NCI-H1417 treated with DMSO at 0.1 percent for 48 hours (cell line): ENCODE data around the gene VASN.
"Not testable (repeated sequence)": the region's sequence is repeated elsewhere in the genome, so short reads cannot be mapped to it uniquely, and the experiment has no call there.

ENCODE experiments used
- DNase-seq: peaks from one replicate; lab custom pipeline; 2025; lab: John Stamatoyannopoulos, UW

Gene VASN

GRCh38 chr16:4385066-4385788 is 13.6 kb downstream of the VASN start:
- DNase-seq, result no peak

GRCh38 chr16:4385789-4386450 is 14.3 kb downstream of the VASN start:
- DNase-seq, result no peak

GRCh38 chr16:4386451-4386805 is 14.8 kb downstream of the VASN start:
- DNase-seq, result no peak

- DNase-seq, result no peak
These were observed 15.4 kb downstream of the VASN start for GRCh38 chr16:4386951-4387565.

GRCh38 chr16:4387781-4388180 is 16.1 kb downstream of the VASN start:
- DNase-seq, result no peak

- no peak for DNase-seq
These were observed 16.8 kb downstream of the VASN start for GRCh38 chr16:4388271-4389021.

- no peak for DNase-seq
These were observed 17.7 kb downstream of the VASN start for GRCh38 chr16:4389051-4389955.

GRCh38 chr16:4390266-4391260 is 18.9 kb downstream of the VASN start:
- DNase-seq, result no peak

GRCh38 chr16:4391631-4392381 is 20.2 kb downstream of the VASN start:
- DNase-seq, result no peak

- DNase-seq, result no peak
These were observed 21.0 kb downstream of the VASN start for GRCh38 chr16:4392382-4393239.

- no peak for DNase-seq
These were observed 21.6 kb downstream of the VASN start for GRCh38 chr16:4393240-4393600.

- DNase-seq, result not testable (repeated sequence)
These were observed 22.2 kb downstream of the VASN start for GRCh38 chr16:4393850-4394249.

- no peak for DNase-seq
These were observed 23.5 kb downstream of the VASN start for GRCh38 chr16:4395055-4395726.

GRCh38 chr16:4399001-4399730 is 27.5 kb downstream of the VASN start:
- no peak for DNase-seq

- no peak for DNase-seq
These were observed 29.4 kb downstream of the VASN start for GRCh38 chr16:4401094-4401501.

- DNase-seq, result no peak
These were observed 29.9 kb downstream of the VASN start for GRCh38 chr16:4401510-4401909.

GRCh38 chr16:4402439-4403132 is 30.9 kb downstream of the VASN start:
- DNase-seq, result peak; percentile 20
